AG04449 (cell line): ENCODE data around the gene USP31.

Source experiments
- CTCF ChIA-PET: fragments of 350-600 bp; formaldehyde crosslinking; extraction: SDS; loops from one replicate; lab custom pipeline; 2021; ENCODE audit warnings: antibody characterized with exemption; lab: Yijun Ruan, JAX
- POLR2A ChIA-PET: fragments of 400-600, 350-600 bp; formaldehyde crosslinking; extraction: SDS; loops from one replicate; lab custom pipeline; 2020; ENCODE audit warnings: antibody characterized with exemption, inconsistent platforms; lab: Yijun Ruan, JAX
- DNase-seq: peaks from one replicate; pipeline ENCODE4 v3.0.0-alpha.2; 2010; ENCODE audit warnings: low read depth, low spot score
- H3K4me3 ChIP-seq: 2 replicates; pipeline ENCODE4 v1.5.1; 2011; ENCODE audit warnings: low read depth, mild to moderate bottlenecking, control low read depth, low read length
- CTCF ChIP-seq: IDR thresholded peaks from one replicate; pipeline ENCODE4 v1.5.1; 2011; ENCODE audit warnings: mild to moderate bottlenecking, moderate library complexity, low read length, control low read depth, inconsistent platforms; ENCODE audit not compliant: insufficient read depth; ENCODE audit errors: missing control alignments

Gene USP31

GRCh38 chr16:23040246-23040645 lies 109.0 kb downstream of the USP31 start:
- no peak for DNase-seq
- POLR2A ChIA-PET, result no interaction called here
- H3K4me3 ChIP-seq, result no peak overlapping the region
- CTCF ChIA-PET, result no interaction called here
- no peak for TF ChIP-seq CTCF

GRCh38 chr16:23039118-23039517 lies 110.1 kb downstream of the USP31 start:
- no peak for TF ChIP-seq CTCF
- ChIA-PET CTCF (no interaction called here), POLR2A (no interaction called here)
- no peak overlapping the region for H3K4me3 ChIP-seq
- DNase-seq, result no peak

GRCh38 chr16:23035240-23035639 lies 114.0 kb downstream of the USP31 start:
- ChIA-PET CTCF (no interaction called here), POLR2A (no interaction called here)
- no peak overlapping the region for H3K4me3 ChIP-seq
- no peak for TF ChIP-seq CTCF
- DNase-seq, result no peak

GRCh38 chr16:23031508-23032098 lies 117.6 kb downstream of the USP31 start:
- no peak for DNase-seq
- ChIA-PET CTCF (no interaction called here), POLR2A (no interaction called here)
- no peak overlapping the region for H3K4me3 ChIP-seq
- TF ChIP-seq CTCF, result no peak

- no peak for DNase-seq
- no peak for TF ChIP-seq CTCF
- POLR2A ChIA-PET, result no interaction called here
- no peak overlapping the region for H3K4me3 ChIP-seq
- CTCF ChIA-PET, result no interaction called here
Measured at GRCh38 chr16:23029733-23030420, 119.4 kb downstream of the USP31 start.

- CTCF ChIA-PET, result no interaction called here
- TF ChIP-seq CTCF, result no peak
Measured at GRCh38 chr16:23027386-23027785, 121.9 kb downstream of the USP31 start.

More at GRCh38 chr16:23027386-23027785, 121.9 kb downstream of the USP31 start:
- no peak overlapping the region for H3K4me3 ChIP-seq
- POLR2A ChIA-PET, result no interaction called here
- DNase-seq, result no peak
